Stimulated activated CD8-positive, alpha-beta memory T cell treated with anti-CD3 and anti-CD28 coated beads, Interleukin-12 subunit alpha, Interleukin-12 subunit beta, amount 100 ng/mL, for 4 hours (primary cell): ENCODE data around the gene ASCL1.

Experiments used
- DNase-seq: peaks from one replicate; pipeline ENCODE4 v3.0.0-alpha.2; 2020; ENCODE audit warnings: low read depth

ASCL1 gene

DNA sequence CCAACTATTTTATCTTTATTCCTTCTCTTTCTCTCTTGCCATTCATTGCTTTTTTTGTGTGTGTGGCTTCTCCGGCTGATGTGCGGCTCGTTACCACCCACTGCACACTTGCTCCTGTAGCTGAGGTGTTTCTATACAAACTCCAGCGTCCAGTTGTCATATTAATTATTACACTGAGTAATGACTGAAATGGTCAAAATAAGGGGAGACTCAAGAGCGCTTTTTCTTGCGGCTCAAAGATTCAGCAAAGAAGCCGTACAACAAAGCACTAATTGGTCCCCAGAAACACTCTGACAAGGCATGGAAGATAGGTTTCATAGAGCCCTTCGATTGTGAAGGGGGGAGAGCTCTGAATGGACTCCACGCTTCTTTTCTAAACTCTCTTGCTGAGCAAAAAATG is 5.6 kb upstream of the ASCL1 start:
- no peak for DNase-seq

DNA sequence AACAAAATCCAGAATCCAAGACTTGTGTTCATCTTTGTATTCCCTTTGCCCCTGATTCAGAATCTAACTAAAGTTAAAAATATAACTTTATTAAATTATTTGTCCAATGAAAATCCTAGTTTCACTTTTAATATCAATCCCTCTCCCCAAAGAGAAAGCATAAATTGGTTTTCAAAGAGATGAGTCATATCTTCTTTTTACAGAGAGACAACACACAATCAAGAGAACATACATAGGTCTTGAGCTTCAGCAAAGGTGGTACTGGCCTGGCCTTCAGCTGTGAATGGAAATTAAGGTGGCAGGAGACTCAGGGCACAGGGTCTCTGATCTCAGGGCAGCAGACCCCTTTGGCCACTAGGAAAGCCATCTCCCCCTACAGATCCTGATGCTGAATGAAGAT is 4.3 kb upstream of the ASCL1 start:
- no peak for DNase-seq

DNA sequence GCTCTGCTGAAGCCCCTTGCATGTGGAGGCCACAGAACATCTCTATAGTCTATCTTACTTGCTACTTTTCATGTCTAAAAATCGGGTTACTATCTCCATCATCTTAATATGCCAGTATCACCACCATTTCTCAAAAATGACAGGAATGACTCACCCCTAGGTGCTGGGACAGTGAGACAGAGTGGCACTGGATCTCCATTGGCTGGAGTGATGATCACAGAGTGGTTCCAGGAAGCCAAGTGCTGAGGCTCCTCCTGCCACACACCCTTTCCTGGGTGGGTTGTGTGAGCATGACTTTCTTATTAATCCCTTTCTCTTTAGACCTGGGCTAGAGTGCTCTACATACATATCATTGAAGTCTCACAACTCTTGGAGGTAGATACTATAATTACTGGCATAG is 3.3 kb upstream of the ASCL1 start:
- DNase-seq, result no peak

DNA sequence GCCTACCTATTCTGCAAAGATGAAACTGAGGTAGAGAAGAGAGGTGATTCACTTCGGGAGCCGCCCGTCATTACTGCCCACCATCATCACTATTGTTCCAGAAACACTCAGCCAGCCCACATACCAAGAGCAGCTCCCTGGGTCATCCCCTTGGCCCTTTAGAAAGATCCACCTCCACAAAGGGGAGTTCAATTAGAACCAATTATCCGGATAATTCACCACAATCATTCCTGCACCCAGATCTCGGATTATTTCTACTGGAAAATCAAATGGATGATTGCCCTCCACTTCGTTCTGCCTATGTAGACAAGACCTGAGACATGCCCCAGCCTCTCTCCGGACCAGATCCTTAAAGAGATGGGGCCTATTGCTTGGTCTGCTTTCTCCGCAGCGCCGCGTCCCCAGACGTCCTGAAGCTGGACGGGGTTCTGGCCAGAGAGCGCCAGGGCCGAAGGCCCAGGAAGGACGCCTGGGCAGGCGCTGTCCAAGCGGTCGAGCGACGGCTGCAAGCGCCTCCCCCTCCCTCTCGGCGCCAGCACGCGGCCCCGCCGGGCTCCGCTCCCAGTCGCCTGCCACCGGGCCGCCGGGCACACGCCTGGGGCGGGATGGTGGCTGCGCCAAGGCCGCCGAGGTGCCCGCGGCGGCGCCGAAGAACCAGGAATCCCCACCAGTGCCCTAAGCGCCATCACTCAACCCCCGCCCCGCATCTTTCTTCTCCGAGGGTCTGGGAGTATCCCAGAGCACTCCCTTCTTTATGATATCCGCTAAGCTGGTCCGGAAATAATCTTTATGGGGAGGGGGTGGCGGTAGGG is 1.3 kb upstream of the ASCL1 start:
- no peak for DNase-seq

DNA sequence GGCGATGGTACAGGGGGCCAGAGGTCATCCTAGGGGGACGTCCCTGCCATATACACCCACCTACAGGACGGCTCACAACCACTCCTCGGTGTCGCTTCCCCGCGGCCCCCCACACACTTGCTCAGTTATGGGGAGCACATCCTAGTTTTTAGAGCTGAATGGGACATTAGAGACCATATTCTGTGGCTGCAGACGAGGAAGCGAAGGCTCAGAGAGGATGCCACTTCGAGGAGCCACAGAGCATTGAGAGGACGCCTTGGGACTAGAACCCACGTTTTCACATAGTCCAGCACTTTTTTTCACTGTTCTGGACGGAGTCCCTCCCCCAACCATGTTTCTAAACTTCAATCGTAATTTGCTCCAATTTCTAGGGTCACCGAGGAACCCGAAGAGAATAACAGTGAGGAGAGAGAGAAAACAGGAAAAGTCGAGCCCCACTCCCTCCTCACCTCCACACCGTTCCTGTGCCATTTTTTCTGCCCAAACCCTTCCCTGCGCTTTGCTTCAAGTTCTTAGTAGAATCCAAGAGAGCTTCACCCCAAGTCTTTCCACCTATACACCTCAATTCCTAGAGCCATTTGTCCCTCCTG is 641 bp upstream of the ASCL1 start:
- no peak for DNase-seq

DNA sequence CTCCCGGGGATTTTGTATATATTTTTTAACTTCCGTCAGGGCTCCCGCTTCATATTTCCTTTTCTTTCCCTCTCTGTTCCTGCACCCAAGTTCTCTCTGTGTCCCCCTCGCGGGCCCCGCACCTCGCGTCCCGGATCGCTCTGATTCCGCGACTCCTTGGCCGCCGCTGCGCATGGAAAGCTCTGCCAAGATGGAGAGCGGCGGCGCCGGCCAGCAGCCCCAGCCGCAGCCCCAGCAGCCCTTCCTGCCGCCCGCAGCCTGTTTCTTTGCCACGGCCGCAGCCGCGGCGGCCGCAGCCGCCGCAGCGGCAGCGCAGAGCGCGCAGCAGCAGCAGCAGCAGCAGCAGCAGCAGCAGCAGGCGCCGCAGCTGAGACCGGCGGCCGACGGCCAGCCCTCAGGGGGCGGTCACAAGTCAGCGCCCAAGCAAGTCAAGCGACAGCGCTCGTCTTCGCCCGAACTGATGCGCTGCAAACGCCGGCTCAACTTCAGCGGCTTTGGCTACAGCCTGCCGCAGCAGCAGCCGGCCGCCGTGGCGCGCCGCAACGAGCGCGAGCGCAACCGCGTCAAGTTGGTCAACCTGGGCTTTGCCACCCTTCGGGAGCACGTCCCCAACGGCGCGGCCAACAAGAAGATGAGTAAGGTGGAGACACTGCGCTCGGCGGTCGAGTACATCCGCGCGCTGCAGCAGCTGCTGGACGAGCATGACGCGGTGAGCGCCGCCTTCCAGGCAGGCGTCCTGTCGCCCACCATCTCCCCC is 777 bp downstream of the ASCL1 start:
- no peak for DNase-seq

DNA sequence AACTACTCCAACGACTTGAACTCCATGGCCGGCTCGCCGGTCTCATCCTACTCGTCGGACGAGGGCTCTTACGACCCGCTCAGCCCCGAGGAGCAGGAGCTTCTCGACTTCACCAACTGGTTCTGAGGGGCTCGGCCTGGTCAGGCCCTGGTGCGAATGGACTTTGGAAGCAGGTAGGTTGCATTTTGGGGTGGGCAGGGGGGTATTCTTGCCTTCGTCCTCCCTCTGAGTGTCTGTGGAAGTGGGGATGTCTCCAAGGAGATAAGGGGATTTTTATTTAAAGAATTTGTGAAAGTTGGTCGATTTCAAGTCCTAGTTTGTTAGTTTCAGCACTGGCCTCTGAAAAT is 1.3 kb downstream of the ASCL1 start:
- DNase-seq, result no peak

DNA sequence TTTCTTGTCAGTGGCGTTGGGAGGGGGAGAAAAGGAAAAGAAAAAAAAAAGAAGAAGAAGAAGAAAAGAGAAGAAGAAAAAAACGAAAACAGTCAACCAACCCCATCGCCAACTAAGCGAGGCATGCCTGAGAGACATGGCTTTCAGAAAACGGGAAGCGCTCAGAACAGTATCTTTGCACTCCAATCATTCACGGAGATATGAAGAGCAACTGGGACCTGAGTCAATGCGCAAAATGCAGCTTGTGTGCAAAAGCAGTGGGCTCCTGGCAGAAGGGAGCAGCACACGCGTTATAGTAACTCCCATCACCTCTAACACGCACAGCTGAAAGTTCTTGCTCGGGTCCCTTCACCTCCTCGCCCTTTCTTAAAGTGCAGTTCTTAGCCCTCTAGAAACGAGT is 1.9 kb downstream of the ASCL1 start:
- no peak for DNase-seq

DNA sequence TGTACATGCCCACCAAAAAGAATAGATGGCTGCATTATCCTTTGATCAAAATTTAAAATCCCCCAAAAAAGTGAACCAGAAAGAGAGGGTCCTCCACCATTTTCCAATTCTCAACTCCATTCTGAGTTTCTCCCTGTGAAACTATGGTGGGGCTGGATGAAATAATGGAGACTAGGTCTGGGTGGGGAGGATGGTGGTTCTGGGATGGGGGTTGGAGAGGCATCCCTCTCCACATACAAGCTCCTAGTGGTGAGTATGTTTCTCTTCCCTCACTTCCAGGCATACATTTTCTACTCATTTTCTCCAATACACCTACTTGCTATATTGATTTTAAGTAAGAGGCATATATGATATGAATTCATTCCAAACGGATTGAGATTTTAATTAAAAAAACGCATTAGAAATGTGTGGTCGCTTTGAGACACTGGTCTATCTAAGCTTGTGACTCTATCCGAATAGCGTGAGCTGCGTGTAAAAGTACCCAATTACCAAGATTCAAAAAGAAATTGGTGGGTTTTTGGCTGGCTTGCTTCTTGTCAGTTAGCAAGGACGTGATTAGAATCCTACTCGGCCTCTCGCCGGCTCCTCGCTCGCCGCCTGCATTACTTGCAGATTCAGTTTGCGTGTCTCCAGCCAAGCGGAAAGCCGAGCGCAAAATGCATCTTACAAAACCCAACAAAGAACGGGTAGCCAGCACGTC is 3.4 kb downstream of the ASCL1 start:
- no peak for DNase-seq

DNA sequence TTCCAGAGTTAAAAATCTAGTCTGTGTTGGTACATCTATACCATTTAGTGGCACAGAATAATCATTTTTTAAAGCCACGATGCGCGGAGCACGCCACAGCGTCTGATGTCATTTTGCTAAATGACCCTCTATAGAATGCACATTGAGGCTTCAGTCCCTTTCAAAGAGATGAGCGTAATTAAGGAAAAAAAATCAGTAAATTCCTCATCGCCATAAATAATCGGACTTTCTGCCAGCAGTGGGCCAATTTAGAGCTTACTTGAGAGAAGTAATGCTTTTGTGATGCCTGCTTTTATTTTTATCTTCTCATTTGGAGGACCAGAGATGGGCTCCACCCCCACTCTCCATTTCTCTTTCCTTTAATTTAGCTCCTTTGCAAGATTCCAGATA is 4.0 kb downstream of the ASCL1 start:
- no peak for DNase-seq

DNA sequence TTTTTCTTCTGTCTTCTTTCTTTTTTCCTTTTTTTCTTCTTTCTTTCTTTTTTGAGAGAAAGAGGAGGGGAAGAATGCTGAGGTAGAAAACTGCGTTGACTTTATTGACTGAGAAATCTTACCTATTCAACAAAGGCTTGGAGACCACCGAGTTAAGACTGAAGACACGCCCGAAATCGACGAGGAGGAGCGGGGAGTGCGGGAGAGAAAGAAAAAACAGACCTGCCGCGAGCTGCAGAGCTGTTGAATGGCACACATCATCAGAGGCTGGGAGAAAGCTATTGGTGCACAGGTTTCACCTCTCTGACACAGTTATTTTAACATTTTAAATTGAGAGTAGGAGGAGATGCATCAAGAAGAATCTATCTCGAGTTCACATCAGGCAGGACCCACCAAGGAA is 5.1 kb downstream of the ASCL1 start:
- no peak for DNase-seq

DNA sequence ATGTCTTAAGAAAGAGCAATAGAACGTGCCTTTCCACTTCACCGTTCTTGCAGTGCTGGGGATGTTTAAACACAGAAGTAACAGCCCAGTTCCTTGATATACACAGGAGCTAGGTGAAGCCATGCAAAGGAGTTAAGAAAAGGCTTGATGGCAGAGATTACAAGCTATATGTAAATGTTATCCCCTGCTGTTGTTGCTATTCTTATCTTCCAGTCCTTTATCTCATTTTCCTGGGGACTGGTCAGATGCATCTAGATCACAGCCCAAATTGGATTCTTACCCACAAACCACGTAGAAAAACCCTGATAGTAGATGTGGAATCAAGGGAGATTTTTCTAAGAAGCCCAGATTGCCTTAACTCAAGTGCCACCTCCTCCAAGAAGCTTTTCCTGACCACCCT is 5.5 kb downstream of the ASCL1 start:
- DNase-seq, result no peak

DNA sequence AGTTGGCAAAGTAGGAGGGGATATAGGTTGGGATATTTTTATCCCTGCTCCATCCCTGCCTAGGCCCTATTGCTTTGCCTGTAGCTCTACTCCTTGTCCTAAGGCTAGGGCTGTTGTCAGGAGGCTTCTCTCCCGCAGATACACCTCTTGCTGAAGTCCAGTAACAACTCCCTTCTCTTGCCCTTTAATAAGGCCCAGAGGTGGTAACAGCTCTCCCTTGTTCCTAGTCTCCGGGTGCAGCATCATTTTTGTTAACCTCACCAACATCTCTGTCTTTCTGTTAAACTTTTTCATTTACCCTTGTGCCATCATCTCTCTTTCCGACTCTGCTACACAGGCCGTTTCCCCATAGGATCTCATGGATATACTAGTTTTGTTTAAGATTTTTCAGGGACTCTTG is 6.3 kb downstream of the ASCL1 start:
- no peak for DNase-seq

DNA sequence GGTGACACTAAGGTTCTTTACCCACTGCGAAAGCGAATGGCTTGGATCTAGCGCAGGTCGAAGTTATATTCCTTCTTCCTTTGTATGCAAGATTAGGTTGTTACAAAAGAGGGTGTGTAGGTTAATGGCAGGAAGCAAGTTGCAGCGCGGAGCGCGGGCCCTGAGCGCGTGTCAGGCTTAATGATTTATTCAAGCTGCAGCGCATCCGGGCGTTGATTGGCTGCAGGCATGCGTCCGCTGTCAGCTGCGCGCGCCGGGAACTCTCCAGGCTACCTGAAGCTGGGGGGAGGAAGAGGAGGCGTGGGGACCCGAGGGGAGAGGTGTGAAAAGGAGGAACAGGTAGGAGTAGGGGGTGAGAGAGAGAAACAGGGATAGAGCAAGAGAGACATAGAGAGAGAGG is 7.4 kb downstream of the ASCL1 start:
- DNase-seq, result no peak

DNA sequence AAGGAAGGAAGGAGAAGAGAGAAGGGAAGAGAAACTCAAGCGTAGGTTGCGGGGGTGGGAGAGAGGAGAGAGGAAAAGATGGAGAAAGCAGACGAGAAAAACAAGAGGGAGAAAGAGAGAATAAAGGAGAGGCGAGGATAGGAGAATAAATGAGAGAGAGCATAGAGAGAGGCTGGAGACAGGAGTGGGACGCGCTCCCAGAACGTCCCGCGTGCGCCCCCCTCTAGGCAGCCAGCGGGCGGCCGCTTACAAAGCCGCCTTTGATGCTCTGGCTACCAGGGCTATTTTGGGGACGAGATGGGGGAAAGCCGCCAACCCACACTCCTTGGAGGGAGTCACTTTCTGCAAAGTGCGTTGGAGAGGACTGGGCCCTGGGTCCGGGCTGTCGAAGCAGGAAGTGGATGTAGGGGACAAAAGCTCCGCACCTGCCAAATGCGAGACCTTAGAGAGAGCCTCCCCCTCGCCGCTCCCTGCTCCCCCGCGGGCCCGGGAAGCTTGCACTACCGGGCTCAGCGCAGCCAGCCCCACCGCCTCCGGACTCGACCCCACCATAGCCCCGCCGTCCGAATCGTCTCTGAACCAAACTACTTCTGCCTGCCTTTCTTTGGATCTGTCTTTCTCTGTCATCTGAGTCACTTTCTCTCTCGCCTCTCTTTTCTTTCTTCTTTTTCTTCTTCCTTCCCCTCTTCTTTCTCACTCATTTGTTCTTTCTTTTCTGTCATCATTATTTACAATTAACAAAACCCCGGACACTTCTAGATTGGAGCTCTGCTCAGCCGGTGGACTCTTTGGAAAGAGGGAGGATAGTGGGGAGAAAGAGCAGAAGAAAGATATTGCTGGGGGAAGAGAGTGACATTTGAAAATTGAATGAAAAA is 8.0 kb downstream of the ASCL1 start:
- DNase-seq, result no peak

DNA sequence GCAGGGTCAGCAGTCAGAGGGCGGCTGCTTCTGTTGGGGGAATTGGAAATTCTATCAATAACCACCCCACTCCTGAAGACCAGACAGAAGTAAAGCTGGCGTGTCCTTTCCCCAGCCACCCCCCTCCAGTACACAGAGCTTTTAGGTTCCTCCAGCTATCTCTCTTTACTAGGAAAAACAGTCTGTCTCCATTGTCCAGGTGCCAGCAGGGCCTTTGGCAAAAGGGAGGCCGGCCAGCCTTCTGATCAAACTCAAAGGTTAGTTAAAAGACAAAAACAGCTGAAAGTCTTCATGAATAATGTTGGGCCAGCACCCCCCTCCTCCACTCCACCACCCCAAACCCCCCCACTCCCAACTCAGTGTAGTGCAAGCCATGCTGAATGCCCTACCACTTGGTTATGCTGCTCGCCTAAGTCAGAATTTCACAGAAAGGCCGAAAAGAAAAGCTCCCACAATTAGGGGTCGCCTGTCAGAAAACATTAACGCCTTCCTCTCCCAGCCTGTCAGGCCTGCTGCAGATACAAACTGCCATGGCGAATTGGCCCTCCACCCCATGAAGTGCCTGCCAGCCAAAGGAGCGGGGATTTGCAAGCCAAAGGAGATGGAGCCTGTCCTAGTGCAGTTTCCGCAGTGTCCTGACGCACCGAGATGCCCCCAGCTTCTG is 8.9 kb downstream of the ASCL1 start:
- DNase-seq, result no peak

DNA sequence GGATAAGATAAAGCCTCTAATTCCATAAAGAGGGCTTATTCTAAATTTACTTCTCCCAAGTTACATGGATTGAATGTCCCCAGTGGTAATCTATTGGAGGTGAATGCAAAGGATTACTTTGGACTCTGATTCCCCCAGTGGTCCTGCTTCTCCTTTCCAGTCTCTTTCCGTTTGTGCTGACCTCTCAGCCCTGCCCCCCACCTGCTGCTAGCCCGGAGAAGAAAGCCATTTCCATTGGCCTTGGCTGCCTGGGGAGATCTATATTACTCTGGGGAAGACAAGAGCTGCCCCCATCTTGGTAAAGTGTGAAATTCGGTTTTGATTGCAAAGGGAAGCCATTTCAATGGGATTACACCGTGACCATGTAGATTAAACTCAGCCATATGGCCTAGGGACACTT is 13.3 kb downstream of the ASCL1 start:
- no peak for DNase-seq

DNA sequence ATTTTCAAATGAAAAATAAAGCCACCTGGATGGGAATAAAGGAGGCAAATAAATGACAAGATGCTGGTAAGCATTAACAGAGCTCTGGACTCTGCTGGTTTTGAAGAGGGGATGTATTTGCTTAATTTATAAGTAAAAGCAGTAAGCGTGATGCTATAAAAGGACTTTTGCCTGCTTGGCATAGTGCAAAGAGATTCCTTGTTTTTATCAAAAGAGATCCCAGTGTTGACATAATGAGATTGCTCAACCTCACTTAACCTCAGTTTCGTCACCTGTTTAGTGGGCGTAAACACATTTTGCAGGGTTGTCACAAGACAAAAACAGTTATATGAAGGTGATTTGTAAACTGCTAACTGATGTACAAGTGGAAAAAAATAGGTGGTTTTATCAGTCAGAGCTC is 13.8 kb downstream of the ASCL1 start:
- no peak for DNase-seq

DNA sequence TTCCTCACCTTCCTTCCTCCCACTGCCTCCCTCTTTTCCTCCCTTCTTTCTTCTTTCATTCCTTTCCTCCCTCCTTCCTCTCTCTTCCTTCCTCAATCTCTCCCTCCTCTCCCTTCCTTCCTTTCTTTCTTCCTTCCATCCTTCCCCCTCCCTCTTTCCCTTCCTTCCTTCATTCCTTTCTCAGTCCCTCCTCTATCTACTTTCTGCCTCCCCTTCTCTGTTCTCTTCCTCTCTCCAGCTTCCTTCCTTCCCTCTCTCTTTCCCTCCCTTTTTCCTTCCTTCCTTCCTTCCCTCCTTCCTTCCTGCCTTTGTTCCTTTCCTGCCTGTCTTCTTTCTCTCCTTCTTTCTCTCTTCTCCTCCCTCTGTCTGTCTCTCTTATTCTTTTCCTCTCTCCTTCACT is 16.1 kb downstream of the ASCL1 start:
- DNase-seq, result no peak

DNA sequence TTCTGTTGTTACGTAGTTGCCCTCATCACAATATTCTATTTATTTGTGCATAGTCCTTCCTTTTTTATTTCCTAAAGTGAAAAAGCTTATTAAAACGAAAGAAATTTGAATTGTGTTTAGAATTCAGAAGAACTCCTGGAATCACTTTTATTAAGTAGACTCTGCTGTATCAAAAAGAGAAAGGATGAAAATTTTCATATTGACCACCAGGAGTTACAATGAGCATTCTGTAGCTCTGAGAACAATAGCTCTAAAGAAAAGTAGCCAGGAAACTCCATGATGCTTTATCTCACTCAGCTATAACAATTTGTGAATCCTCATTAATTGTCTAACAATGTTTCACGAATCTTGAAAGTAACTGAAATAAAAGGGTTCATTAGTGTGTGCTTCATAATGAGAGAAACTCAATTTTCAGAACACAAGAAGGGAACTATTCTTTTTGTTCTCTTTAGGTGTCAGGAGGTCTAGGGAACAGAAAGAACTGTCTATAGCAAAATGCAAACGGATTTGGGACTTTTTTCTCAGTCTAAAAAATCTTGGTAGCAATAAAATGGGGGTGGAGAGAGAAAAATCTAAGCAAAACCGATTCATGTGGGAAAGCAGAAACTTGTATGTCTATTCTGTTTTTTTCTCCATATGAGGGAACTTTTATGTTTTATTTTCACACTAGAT is 19.3 kb downstream of the ASCL1 start:
- DNase-seq, result no peak
